ENCODE measurements around the gene LIMS2.

LIMS2 gene, protein sequence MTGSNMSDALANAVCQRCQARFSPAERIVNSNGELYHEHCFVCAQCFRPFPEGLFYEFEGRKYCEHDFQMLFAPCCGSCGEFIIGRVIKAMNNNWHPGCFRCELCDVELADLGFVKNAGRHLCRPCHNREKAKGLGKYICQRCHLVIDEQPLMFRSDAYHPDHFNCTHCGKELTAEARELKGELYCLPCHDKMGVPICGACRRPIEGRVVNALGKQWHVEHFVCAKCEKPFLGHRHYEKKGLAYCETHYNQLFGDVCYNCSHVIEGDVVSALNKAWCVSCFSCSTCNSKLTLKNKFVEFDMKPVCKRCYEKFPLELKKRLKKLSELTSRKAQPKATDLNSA
- total RNA-seq: 1.5 to 5.5 reads per million in 2 experiments

DNA sequence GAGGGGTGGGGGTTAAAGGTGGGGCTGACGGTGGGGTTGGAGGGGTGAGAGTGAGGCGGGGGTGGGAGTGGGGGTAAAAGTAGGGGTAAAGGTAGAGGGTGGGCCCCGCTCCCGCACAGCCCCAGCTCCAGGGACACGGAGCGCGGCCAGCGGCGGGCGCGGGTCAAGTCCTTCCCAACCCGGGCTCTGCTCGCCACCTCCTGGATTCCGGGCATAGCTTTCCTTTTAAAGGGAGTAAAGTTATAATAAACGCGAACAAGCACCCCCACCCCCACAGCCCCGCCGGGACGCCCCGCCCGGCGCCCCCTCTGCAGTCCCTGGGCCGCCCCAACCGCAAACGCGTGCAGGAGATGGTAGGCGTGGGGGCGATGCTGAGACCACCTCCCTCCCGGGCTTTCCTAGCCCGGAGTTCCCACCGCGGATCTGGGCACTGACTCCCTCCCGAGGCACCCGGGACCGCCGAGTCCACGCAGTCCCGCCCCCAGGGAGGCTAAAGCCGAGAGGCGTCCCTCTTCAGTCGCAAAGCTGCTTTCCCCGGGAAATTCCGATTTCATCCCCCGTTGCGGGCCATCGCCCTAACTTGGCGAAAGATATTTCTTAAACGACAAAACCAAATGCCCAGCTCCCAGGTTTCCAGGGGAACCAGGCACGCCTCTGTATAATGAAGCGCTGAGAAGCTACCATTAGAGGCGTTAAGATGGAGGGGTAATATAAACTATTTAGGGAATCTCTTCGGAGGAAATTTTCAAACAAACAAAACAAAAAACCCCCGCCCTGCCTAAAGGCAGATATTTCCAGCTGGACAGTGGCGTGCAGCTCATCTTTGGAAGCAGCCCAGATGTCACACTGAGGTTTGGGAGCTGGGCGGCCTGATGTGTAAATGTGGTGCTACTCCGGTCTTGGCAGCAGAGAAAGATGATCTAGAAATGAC lies at the start of gene LIMS2:
Gene LIMS2, minus strand, starts transcription at position 200 of the 931 bp plus-strand sequence. CDS start 506 bp downstream, outside the sequence.
- DNase-seq (ENCODE audit: low read depth): no peak

DNA sequence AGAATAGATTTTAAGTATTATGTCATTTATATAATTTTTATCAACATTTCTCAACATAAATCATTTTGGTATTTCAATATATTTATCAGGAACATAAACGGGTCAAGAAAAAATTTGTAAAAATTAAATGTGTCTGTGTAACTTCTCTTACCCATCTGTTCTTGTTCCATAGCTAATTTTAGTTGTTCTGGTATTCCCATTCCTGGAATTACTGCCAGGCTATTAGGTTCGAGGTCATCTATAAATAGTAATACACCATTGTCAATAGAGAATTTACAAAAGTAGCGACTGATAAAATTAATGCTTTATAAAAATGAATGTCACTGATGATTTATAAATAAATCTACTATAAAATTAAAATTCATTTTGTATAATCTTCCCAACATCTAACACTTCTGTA lies 47.5 kb upstream of the LIMS2 start:
- no peak for DNase-seq (ENCODE audit: low read depth)

DNA sequence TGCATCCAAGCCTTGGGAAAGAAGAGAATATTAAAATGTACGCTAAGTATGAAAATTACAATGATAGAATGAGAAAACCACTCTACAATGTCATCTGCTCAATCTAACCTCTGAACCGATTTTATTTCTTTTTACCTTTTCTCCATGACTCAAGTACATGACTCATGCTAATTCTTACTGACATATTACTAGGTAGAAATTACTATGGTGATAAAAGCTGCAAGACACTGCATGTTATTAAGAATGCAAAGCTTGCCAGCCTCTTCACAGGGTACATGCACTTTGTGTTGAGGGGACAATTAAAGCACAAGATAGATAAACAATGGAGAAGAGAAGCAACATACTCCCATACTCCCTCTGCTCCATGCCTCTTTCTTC lies 46.6 kb upstream of the LIMS2 start:
- DNase-seq (ENCODE audit: low read depth): no peak

DNA sequence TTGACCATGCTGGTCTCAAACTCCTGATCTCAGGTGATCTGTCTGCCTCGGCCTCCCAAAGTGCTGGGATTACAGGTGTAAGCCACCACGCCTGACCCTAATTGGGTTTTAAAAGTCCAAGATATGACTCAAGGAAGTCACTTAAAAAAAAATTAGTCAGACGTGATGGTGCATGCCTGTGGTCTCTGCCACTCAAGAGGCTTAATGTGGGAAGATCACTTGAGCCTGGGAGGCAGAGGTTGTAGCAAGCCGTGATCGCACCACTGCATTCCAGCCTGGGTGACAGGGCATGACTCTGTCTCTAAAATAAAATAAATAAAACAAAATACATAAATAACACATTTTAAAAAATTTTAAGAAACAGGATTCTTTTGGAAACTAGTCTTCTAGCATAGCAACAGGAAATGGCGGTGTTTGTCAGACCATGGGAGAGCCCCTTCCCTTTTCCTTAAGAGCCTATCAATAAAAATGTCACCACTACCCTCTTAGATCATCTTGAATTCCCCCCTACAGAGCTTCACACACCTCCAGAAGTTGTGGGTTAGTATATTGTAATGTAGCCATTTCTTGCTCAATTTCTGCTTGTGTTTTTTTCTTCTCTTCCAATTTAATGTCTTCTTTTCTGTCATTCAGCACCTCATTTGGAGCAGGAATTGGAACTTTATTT lies 46.1 kb upstream of the LIMS2 start:
- no peak for DNase-seq (ENCODE audit: low read depth)

DNA sequence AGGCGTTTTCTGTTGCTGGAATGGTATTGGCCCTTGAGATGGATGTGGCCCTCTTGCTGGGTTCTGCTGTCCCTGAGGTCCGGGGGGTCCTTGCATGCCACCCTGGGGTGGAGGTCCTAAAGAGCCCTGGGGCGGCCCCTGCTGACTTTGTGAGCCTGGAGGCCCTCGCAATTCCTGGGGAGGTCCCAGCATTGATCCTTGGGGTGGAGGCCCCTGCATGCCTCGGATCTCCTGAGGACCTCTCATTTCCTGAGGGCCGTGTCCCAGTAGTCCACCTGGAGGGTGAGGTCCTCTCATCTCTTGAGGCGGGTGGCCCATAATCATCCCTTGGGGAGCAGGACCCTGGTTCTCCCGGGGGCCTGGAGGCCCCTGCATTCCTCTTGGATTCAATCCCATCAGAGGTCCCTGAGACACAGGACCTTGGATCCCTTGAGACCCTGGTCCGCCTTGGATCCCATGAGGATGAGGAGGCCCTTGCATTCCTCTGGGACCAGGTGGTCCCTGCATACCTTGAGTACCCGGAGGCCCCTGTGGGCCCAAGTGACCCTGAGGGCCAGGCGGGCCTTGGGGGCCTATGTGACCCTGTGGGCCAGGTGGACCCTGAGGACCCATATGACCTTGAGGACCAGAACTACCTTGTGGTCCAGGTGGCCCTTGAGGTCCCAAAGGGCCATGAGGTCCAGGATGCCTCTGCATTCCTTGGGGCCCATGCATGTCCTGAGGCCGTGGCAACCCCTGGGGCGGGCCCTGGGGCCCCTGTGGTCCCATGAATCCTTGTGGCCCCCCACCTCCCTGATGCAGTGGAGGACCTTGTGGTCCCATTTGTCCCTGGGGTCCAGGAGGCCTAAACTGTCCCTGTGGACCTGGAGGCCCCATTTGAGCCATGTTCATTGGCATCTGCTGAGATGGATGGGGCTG lies 44.2 kb upstream of the LIMS2 start:
- DNase-seq (ENCODE audit: low read depth): no peak

DNA sequence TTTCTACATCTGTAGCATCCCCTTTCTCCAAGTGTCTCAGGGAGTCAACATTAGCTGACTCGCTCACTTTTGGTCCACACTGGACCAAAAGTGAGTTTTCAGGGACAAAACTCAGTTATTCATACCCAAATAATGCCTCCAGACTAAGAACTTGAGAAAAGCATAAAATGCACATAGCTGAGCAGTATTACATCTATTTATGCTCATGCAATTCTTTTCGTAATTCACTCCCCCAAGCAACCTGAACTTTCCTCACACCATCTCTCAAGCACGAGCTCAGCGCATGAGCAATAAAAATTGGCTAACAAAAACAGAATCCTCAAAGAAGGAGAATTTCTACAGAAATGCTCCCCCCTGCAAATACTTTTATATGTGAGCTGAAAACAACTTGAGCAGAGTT lies 42.9 kb upstream of the LIMS2 start:
- DNase-seq (ENCODE audit: low read depth): no peak

DNA sequence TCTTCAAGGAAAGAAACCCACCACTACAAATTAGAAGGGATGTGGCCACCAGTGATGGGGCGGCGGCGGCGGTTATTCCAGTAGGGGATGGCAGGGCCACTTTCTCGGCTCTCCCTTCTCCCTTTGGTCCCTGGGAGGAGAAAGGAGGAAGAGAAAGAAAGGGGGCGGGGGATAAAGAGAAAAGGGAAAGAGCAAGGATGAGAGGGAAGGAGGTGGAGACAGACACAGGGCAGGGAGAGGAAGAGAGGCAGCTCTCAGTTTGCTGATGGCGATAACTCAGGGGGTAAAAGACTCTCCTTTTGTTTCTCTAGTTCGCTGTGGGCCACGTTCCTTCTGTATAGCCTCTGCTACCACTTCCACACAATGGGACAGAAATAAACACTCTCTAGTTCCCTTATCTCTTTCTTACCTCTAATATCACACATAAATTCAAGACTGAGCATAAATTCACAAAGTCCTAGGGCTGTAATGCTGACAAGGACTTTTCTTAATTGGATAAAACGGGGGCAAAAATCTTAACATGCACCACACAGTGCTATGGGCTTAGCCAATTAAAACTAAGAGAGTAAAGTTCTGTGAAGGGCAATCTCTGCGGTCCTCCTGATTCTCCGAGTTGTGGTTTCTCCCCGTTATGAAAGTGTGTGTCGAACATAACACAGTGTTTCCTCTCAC lies 40.6 kb upstream of the LIMS2 start:
- DNase-seq (ENCODE audit: low read depth): no peak

DNA sequence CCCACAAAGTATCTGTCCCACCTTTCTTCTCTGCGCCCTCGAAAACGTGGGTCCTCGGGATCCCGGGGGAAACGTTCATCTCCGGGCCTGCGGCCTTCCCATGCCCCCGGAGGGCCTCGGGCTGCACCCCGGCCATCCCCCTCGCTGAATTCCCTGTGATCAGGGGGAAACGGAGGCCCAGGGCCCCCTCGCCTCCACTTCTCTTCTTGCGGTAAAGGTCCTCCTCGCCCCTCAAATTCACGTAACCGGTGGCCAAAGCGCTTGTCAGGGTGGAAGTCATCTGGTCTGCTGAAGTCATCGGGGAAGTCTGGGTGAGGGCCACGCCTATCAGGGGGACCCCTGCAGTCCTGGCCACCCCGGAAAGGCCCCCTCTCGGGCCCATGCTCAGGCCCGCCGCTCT lies 38.2 kb upstream of the LIMS2 start:
- DNase-seq (ENCODE audit: low read depth): no peak

DNA sequence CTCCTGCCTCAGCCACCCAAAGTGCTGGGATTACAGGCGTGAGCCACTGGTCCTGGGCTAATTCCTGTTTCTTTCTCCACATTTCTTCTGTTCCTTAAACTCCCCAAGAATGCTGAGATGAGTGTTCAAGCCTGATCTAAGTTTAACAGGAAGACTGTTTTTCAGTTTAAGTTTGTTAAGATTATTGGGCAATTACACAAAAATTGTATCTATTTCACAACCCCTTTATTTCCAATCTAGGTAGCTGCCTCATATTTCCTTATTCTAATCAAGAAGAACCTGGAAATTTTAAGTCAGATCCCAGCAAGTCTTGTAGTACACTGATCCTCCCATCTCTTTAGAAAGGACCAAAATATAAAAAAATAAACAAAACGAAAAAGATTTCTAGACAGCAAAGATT lies 37.7 kb upstream of the LIMS2 start:
- no peak for DNase-seq (ENCODE audit: low read depth)

DNA sequence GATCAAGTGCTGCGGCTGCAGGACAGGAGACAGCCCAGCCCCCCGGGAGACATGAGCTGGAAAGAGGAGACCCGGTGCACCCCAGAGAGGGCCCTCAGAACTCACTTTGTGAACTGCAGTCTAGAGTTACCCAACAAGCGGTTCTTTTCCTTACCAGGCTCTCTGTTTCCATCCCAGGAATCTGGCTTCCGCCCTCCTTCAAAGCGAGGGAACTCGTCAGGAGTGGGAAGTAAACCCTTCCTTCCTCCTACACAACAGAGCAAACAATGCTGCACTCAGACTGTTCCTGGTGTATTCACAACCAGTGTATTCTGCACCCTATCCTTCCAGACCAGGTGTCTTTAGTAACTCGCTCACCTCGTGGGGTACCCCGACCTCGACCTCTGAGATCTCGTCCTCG lies 34.0 kb upstream of the LIMS2 start:
- DNase-seq (ENCODE audit: low read depth): no peak

DNA sequence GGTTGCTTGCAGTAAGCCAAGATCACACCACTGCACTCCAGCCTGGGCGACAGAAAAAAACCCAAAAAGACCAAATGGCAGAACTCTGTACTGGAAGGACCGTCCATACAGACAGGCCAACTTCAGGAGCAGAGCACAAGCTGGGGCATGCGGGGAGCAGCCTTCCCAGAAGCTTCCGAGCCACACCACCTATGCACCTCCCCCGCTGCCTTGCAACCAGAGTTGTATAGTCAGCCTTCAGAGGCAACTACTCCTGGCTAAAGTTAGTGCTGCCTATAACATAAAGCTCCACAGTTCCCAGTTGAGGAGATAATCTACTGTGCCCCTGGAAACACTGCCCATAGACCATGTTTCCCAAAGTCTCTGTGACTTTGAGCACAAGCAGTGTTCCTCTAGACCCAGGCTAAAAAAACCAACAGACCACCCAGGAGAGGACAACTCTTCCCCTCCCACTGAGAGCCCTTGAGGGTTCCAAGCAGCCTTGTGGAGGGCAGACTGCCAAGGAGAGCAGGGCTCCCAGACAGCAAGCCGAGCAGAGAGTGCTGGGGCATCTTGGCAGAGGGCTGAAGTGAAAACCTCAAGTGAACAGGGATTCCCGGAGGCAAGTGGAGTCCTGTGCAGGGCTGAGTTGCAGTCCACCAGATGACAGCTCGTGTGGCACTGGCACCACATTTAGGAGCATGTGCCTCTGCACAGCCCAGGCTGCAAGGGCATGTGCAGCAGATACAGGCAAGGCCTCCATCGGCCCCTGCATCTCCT lies 32.7 kb upstream of the LIMS2 start:
- no peak for DNase-seq (ENCODE audit: low read depth)

DNA sequence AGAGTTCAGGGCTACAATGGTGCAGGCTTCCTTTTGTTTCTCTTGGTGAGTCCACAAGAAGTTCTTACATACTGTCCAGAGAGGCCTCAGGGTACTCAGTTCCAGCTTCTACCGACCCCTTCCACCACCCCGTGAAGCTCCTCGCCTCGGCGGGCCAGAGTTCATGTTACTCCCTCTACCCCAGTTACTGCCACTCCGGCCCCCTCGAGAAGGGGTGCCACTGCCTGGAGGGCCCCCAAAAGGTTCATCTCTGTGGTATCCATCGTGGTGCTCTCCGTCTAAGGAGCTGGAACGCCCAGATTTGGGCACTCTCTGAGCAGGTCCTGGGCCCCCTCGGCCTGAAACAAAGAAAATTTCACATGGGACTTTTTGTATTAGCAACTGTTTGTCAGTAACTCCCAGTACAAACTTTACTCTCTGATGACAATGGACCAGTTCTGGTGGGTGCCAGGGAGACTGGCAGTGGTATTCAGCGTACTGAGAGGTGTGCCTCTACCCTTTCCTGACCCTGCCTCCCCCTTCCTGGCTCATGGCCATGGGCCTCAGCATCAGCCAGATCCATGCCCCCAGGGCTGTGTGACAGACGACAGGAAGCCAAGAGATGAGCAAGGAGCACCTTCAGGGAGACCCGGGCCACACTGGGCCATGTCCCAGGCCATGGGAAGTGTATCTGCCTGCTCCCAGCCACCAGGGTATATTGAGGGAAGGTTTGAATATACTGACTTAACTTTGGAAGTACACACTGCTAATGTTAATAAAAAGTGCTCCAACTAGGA lies 31.1 kb upstream of the LIMS2 start:
- DNase-seq (ENCODE audit: low read depth): no peak

DNA sequence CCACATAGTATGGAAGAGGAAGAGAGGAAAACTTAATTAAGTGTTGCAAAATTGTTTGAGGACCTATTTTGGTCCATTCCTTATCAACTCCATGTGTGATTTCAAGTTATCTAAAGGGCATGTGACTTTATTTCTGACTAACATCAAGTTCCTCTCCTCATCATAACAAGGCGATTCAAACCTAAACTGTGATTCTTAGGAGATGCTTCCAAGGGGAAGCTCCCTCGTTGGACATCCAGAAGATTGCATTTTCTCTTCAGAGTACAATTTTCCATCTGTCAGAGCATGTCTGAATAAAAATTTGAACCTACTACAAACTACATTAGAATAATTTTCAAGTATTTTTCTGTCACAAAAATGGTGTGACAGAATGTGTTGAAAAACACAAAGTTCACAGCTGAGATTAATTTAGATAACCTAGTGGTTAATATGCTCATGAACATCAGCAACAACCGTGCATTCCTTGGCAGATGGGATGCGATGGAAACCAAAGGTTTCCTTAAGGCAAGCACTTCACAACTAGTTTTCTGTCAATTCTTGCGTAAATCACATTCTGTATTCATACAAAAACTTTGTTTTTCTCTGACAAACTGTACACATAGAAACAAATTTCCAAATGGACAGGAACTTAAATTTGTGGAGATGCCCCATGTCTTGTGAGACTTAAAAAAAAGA lies 30.2 kb upstream of the LIMS2 start:
- DNase-seq (ENCODE audit: low read depth): no peak

DNA sequence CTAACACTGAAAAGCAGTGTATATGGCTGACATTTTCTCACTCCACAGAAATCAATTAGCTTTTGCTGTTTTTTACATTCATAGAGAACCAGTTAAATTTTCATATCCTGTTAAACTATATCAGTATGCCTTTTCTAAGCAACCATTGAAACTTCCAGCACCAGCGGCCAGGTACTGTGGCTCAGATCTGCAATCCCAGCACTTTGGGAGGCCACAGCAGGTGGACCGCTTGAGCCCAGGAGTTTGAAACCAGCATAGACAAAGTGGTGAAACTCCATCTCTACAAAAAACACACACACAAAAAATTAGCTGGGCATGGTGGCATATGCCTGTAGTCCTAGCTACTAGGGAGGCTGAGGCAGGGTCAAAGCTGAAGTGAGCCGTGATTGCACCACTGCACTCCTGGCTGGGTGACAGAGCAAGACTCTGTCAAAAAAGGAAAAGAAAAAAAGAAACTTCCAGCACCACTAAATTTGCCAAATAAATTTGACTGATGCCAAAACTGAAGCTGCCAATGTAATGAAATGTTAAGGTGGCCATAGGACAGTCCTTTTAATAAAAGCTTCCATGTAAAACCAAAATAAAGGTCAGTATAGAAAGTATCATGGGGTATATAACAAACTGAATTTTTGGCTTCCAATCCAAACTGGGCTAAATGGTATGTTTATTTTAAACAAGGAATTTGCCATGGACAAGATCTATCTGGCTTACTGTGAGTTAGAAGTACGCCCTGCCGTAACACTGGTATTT lies 29.5 kb upstream of the LIMS2 start:
- no peak for DNase-seq (ENCODE audit: low read depth)

DNA sequence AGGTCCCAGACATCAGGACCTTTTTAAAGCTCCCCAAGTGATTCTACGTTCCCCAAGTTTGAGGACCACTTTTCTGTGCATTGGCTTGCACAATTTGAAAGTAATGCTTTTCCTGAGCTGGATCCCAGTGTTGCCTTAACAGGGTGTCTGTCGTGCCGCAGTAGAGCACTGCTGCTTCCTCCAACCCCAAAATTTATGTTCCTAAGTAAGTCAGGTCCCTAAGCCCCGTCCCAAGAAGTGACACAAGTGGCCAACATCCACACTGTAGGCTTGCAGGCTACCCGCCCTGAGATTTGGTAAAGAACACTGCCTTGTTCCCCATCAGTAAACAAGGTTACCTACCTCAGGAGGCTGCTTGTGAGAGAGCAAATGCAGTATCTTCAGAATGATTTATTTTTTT lies 28.0 kb upstream of the LIMS2 start:
- DNase-seq (ENCODE audit: low read depth): no peak

DNA sequence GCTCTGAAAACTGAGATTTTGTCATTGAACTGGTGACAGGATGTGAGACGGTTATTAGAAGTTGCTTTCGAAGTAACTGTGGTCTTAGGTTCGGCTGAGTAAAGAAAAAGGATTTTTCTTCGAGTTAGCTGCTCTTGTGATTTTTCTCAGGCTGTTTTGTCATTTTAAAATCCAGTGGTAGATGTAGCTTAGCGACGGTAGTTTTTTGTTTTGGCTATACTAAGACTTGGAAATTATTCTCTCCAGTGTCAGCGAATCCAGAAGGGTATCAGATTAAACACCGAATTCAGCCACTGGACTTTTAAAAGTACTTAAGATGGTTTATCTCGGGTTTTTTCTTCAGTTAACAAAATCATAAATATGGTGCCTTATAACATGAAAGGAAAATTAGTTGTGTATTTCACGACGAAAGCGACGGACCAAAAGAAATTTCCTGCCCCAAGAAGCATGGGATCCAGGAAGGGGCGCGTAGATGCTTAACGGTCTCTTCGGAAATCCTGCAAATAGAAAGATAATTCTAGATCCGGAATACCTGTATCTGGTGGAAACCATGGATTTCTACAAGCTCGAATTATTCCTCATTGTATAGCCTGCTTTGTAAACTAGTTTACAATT lies 27.2 kb upstream of the LIMS2 start:
- no peak for DNase-seq (ENCODE audit: low read depth)

DNA sequence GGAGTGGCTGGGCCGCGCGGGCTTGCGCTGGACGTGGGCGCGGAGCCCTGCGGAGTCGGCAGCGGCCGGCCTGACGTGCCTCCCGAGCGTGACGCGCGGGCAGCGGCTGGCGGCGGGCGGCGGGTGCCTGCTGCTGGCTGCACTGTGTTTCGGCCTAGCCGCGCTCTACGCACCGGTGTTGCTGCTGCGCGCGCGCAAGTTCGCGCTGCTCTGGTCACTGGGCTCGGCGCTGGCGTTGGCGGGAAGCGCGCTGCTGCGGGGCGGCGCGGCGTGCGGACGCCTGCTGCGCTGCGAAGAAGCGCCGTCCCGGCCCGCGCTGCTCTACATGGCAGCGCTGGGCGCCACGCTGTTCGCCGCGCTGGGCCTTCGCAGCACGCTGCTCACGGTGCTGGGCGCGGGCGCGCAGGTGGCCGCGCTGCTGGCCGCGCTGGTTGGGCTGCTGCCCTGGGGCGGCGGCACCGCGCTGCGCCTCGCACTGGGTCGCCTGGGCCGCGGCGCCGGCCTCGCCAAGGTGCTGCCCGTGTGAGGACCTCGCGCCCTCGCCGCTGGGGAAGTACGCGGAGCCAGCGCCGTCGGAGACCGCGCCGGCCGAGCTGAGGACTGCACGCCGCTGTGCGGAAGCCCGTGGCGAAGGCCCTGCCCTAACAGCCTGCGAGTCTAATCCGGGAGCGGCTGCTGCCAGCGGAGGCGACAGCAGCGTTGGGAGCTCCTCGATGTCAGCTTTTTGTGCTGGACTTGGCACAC lies 26.5 kb upstream of the LIMS2 start:
- peak; percentile 70 for DNase-seq (ENCODE audit: low read depth)
